PC-3 (cell line): ENCODE results near the gene PSMD2.
A peak's percentile ranks its signal among the peaks of the same experiment; 100 is the strongest.

Experiments used
- CTCF ChIP-seq: fragments of 300-600 bp; sonication (generic); conservative IDR thresholded peaks from 2 replicates; pipeline ENCODE4 v1.5.1; 2017; ENCODE audit warnings: antibody characterized with exemption, low read depth, mild to moderate bottlenecking, low read length
- EZH2 ChIP-seq: fragments of 300-600 bp; sonication (generic); IDR thresholded peaks from one replicate; pipeline ENCODE4 v1.6.1; 2017; ENCODE audit warnings: antibody characterized with exemption, mild to moderate bottlenecking, low read length; ENCODE audit not compliant: unreplicated experiment

GRCh38 chr3:184284696-184285095 lies 14.3 kb upstream of the PSMD2 start:
- TF ChIP-seq CTCF (peak; percentile 70), EZH2 (no peak)
